HepG2 (cell line): Measurements from ENCODE around the gene SSBP2. TPM values are rescaled to one million over a fixed set of nuclear protein-coding genes. Genes with fewer than 3 reads are reported as not detected.

Source experiments
- ELF3 ChIP-seq: IDR thresholded peaks from 2 replicates; pipeline ENCODE4 v1.6.1; 2016; ENCODE audit warnings: missing genetic modification reagents, missing compliant biosample characterization
- HDAC2 ChIP-seq: sonication (generic); formaldehyde crosslinking; IDR thresholded peaks from 2 replicates; pipeline ENCODE4 v1.4.0; 2020; ENCODE audit warnings: missing genetic modification reagents
- ISL2 ChIP-seq: sonication (generic); formaldehyde crosslinking; IDR thresholded peaks from 2 replicates; pipeline ENCODE4 v1.5.0; 2020; ENCODE audit warnings: missing genetic modification reagents
- NCOA1 ChIP-seq: sonication (generic); formaldehyde crosslinking; IDR thresholded peaks from 2 replicates; pipeline ENCODE4 v1.9.0; 2021; ENCODE audit warnings: missing genetic modification reagents
- NFIB ChIP-seq: sonication (generic); formaldehyde crosslinking; IDR thresholded peaks from 2 replicates; pipeline ENCODE4 v1.9.0; 2021; ENCODE audit warnings: missing genetic modification reagents, mild to moderate bottlenecking, borderline replicate concordance
- RFX5 ChIP-seq: IDR thresholded peaks from 2 replicates; pipeline ENCODE4 v1.6.1; 2011; ENCODE audit warnings: low read depth, low read length, improper control_type of control experiment
- RNF2 ChIP-seq: fragments of 450-650 bp; conservative IDR thresholded peaks from 2 replicates; pipeline ENCODE4 v1.6.1; 2016; ENCODE audit warnings: low read depth
- ZKSCAN8 ChIP-seq: IDR thresholded peaks from 2 replicates; pipeline ENCODE4 v1.6.1; 2016; ENCODE audit warnings: borderline replicate concordance, missing genetic modification reagents, missing compliant biosample characterization
- ZNF124 ChIP-seq: sonication (generic); formaldehyde crosslinking; IDR thresholded peaks from 2 replicates; pipeline ENCODE4 v1.4.0; 2020; ENCODE audit warnings: missing genetic modification reagents
- ZNF160 ChIP-seq: sonication (generic); formaldehyde crosslinking; IDR thresholded peaks from 2 replicates; pipeline ENCODE4 v1.8.0; 2022; ENCODE audit warnings: mild to moderate bottlenecking, inconsistent platforms, missing genetic modification reagents
- ZNF562 ChIP-seq: sonication (generic); formaldehyde crosslinking; IDR thresholded peaks from 2 replicates; pipeline ENCODE4 v1.8.0; 2022; ENCODE audit warnings: missing genetic modification reagents, borderline replicate concordance
- ZNF7 ChIP-seq: IDR thresholded peaks from 2 replicates; pipeline ENCODE4 v1.6.1; 2016; ENCODE audit warnings: missing biosample characterization, missing genetic modification reagents
- polyA plus RNA-seq, 8 experiments: library from polyadenylated mRNA; depleted of rRNA in 3 of 8; stranded (reverse) in 7 of 8; unstranded in 1 of 8; fragments of >200 nt; fragmentation: Illumina TruSeq in 4 of 8; extraction: Trizol in 4 of 8; gene quantifications; 2 replicates each; pipeline versions ENCODE4 v1.2.1 to v1.2.3, GENCODE V29; 2011 to 2016; ENCODE audit warnings: low read depth in 4 of 8, missing spikeins in 1 of 8, mixed read lengths in 1 of 8; ENCODE audit not compliant: insufficient read depth in 1 of 8
- total RNA-seq, 5 experiments: library from RNA; depleted of rRNA; stranded (reverse); fragments of >200 nt; fragmentation: Illumina TruSeq; extraction: Trizol; gene quantifications; 2 replicates each; pipeline ENCODE4 v1.2.3, GENCODE V29; 2016; ENCODE audit warnings: low read depth in 1 of 5
- TF ChIP-seq, protein P1 (sequence below): sonication (generic); formaldehyde crosslinking; IDR thresholded peaks from one replicate; pipeline ENCODE4 v1.5.1; 2020; ENCODE audit warnings: mild to moderate bottlenecking, missing genetic modification reagents; ENCODE audit errors: not compliant biosample characterization
- TF ChIP-seq, protein P2 (sequence below): sonication (generic); formaldehyde crosslinking; IDR thresholded peaks from 2 replicates; pipeline ENCODE4 v1.8.1; 2022; ENCODE audit warnings: mild to moderate bottlenecking, missing genetic modification reagents
- TF ChIP-seq, protein P3 (sequence below): sonication (generic); formaldehyde crosslinking; conservative IDR thresholded peaks from 2 replicates; pipeline ENCODE4 v1.8.0; 2022; ENCODE audit warnings: mild to moderate bottlenecking, moderate library complexity, missing genetic modification reagents

Gene SSBP2
- total and polyA plus RNA-seq, 2 of the 13 experiments (the other 11 are each of a cell fraction or from before 2014, with no cell fraction given) = 0.16 TPM; not detected in 1

DNA sequence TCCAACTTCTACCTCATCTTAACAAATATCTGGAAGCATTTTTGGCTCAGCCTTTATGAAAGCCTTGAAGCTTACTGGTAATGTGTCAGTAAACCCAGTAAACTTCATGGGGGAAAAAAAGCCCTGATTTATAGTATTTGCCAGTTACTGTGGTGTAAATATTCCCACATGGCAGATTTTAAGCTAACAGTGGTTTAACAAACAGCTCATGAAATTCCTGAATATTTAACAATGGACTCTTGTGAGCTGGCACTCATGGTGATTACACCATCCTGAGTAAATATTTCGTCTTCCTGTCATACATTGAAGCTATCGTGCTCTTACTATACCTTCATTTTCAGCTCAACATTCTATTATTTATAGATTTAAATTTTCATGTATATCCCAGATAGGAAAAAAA lies 300.0 kb downstream of the SSBP2 start (continued):
- TF ChIP-seq, protein P1, sequence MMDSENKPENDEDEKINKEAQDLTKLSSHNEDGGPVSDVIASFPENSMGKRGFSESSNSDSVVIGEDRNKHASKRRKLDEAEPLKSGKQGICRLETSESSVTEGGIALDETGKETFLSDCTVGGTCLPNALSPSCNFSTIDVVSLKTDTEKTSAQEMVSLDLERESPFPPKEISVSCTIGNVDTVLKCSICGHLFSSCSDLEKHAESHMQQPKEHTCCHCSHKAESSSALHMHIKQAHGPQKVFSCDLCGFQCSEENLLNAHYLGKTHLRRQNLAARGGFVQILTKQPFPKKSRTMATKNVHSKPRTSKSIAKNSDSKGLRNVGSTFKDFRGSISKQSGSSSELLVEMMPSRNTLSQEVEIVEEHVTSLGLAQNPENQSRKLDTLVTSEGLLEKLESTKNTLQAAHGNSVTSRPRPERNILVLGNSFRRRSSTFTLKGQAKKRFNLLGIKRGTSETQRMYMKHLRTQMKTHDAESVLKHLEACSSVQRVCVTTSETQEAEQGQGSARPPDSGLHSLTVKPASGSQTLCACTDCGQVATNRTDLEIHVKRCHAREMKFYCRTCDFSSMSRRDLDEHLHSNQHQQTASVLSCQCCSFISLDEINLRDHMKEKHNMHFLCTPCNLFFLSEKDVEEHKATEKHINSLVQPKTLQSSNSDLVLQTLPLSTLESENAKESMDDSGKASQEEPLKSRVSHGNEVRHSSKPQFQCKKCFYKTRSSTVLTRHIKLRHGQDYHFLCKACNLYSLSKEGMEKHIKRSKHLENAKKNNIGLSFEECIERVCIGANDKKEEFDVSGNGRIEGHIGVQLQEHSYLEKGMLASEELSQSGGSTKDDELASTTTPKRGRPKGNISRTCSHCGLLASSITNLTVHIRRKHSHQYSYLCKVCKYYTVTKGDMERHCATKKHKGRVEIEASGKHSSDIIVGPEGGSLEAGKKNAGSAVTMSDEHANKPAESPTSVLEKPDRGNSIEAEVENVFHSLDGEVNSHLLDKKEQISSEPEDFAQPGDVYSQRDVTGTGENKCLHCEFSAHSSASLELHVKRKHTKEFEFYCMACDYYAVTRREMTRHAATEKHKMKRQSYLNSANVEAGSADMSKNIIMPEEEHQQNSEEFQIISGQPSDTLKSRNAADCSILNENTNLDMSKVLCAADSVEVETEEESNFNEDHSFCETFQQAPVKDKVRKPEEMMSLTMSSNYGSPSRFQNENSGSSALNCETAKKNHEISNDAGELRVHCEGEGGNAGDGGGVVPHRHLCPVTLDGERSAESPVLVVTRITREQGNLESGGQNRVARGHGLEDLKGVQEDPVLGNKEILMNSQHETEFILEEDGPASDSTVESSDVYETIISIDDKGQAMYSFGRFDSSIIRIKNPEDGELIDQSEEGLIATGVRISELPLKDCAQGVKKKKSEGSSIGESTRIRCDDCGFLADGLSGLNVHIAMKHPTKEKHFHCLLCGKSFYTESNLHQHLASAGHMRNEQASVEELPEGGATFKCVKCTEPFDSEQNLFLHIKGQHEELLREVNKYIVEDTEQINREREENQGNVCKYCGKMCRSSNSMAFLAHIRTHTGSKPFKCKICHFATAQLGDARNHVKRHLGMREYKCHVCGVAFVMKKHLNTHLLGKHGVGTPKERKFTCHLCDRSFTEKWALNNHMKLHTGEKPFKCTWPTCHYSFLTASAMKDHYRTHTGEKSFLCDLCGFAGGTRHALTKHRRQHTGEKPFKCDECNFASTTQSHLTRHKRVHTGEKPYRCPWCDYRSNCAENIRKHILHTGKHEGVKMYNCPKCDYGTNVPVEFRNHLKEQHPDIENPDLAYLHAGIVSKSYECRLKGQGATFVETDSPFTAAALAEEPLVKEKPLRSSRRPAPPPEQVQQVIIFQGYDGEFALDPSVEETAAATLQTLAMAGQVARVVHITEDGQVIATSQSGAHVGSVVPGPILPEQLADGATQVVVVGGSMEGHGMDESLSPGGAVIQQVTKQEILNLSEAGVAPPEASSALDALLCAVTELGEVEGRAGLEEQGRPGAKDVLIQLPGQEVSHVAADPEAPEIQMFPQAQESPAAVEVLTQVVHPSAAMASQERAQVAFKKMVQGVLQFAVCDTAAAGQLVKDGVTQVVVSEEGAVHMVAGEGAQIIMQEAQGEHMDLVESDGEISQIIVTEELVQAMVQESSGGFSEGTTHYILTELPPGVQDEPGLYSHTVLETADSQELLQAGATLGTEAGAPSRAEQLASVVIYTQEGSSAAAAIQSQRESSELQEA = no peak
- no peak for TF ChIP-seq ZKSCAN8
- no peak for TF ChIP-seq NCOA1 (CRISPR knock-in tag)
- TF ChIP-seq, protein P2, sequence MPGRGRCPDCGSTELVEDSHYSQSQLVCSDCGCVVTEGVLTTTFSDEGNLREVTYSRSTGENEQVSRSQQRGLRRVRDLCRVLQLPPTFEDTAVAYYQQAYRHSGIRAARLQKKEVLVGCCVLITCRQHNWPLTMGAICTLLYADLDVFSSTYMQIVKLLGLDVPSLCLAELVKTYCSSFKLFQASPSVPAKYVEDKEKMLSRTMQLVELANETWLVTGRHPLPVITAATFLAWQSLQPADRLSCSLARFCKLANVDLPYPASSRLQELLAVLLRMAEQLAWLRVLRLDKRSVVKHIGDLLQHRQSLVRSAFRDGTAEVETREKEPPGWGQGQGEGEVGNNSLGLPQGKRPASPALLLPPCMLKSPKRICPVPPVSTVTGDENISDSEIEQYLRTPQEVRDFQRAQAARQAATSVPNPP (CRISPR knock-in tag) = no peak
- TF ChIP-seq ELF3 (CRISPR knock-in tag) = 0 out of 2 replicates have a peak, but pooled peaks have one; percentile 42
- no peak for TF ChIP-seq RNF2
- TF ChIP-seq ZNF7 = no peak
- TF ChIP-seq HDAC2 = no peak
- TF ChIP-seq, protein P3, sequence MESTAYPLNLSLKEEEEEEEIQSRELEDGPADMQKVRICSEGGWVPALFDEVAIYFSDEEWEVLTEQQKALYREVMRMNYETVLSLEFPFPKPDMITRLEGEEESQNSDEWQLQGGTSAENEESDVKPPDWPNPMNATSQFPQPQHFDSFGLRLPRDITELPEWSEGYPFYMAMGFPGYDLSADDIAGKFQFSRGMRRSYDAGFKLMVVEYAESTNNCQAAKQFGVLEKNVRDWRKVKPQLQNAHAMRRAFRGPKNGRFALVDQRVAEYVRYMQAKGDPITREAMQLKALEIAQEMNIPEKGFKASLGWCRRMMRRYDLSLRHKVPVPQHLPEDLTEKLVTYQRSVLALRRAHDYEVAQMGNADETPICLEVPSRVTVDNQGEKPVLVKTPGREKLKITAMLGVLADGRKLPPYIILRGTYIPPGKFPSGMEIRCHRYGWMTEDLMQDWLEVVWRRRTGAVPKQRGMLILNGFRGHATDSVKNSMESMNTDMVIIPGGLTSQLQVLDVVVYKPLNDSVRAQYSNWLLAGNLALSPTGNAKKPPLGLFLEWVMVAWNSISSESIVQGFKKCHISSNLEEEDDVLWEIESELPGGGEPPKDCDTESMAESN (CRISPR knock-in tag) = no peak
- peak; percentile 50; the same call in 1 of the 2 replicates for TF ChIP-seq ISL2 (CRISPR knock-in tag)
- TF ChIP-seq ZNF124 (CRISPR knock-in tag) = peak; percentile 51; the same call in 1 of the 2 replicates
- TF ChIP-seq NFIB (CRISPR knock-in tag) = no peak
- TF ChIP-seq ZNF562 = no peak
- TF ChIP-seq ZNF160 (CRISPR knock-in tag) = no peak
- TF ChIP-seq RFX5 = no peak
